Iris pigment epithelial cell (primary cell): ENCODE results near the gene ARHGEF3.

Source experiments
- DNase-seq: peaks from one replicate; pipeline ENCODE4 v3.0.0-alpha.2; 2011; ENCODE audit warnings: low read depth

The ARHGEF3 gene, protein sequence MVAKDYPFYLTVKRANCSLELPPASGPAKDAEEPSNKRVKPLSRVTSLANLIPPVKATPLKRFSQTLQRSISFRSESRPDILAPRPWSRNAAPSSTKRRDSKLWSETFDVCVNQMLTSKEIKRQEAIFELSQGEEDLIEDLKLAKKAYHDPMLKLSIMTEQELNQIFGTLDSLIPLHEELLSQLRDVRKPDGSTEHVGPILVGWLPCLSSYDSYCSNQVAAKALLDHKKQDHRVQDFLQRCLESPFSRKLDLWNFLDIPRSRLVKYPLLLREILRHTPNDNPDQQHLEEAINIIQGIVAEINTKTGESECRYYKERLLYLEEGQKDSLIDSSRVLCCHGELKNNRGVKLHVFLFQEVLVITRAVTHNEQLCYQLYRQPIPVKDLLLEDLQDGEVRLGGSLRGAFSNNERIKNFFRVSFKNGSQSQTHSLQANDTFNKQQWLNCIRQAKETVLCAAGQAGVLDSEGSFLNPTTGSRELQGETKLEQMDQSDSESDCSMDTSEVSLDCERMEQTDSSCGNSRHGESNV

DNA sequence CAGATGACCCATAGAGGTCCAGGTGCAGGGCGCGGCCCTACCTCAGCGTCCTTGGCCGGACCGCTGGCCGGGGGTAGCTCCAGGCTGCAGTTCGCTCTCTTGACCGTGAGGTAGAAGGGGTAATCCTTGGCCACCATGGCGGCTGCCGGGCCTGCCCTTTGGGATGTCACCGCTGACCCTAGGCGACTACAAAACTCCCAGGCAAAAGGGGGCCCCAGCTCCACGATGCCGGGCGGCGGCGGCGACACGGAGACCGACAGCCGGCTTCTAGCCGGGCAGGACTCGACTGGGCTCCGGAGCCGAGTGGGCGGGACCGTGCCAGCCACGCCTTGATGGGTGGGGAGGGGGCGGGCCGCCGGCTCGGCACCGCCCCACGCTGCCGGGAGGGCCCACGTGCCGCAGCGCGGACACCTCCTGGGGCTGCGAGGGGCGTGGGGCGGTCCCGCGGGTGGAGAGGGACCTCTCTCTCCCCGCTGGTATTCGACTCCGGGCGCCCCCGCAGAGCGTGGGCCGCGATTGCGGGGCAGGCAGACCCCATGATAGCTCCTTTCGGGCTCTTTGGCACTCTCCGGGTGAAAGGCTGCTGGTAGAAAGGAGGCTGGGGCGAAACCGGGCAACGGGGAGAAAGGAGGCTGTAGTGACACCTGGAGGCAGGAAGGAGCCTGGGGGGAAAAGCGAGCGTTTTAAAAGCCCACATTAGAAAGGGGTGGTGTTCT, at the start of gene ARHGEF3:
ARHGEF3 (minus strand) TSS at position 288 of the 716 bp plus-strand sequence; CDS start at position 137, 151 bp downstream.
- DNase-seq: peak; percentile 80

DNA sequence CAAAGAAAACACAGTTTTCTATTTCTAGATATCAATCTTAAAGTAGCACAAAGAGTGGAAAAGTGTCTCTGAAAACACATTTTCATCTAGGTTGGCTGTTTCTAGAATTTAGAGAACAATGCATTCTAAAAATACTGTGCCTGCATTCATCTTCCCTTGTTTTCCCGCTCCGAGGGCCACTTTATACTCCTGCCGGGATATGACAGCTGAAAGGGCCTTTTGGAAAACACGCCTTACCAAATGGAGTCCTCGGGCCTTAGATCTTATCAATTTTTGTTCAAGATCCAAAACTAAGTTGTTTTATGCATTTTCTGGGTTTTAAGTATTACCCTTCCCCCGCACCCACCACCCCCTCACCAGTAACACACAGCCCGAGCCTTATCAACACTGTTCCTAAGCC, 47.9 kb upstream of the ARHGEF3 start:
- DNase-seq: no peak

DNA sequence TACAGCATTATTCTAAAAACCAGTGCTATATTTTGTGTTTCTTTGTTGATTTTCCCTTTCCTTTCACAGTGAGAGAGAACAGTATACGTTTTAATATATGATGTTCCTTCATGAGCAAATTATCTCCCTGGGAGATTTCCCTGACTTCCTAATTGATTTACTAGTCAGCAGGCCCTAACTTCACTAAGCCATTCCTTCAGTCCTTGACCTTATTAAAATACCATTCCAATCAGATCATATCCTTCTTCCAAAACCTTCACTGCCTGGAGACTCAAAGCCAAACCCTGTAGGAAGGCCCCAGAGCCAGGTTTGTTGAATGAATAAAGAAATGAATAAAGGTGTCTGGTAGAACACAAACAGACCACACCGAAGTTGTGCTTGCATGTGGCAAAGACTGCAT, 43.8 kb upstream of the ARHGEF3 start:
- DNase-seq: no peak

DNA sequence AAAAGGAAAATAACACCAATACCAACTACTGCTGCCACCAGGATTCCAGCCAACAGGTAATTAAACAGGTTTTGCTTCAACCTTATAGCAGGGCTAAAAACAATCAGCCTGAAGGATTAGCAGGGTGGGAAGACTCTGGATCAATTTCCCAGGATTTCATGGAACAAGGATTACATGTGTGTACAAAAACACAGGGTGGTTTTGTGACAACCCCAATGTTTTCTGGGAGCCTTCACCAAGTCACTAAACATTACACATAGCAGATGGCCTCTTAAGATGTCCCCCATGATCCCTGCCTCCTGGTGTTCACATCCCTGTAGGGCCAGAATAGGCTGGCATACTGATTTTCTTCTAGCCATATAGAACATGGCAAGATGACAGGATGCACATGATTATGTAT, 42.8 kb upstream of the ARHGEF3 start:
- DNase-seq: no peak

DNA sequence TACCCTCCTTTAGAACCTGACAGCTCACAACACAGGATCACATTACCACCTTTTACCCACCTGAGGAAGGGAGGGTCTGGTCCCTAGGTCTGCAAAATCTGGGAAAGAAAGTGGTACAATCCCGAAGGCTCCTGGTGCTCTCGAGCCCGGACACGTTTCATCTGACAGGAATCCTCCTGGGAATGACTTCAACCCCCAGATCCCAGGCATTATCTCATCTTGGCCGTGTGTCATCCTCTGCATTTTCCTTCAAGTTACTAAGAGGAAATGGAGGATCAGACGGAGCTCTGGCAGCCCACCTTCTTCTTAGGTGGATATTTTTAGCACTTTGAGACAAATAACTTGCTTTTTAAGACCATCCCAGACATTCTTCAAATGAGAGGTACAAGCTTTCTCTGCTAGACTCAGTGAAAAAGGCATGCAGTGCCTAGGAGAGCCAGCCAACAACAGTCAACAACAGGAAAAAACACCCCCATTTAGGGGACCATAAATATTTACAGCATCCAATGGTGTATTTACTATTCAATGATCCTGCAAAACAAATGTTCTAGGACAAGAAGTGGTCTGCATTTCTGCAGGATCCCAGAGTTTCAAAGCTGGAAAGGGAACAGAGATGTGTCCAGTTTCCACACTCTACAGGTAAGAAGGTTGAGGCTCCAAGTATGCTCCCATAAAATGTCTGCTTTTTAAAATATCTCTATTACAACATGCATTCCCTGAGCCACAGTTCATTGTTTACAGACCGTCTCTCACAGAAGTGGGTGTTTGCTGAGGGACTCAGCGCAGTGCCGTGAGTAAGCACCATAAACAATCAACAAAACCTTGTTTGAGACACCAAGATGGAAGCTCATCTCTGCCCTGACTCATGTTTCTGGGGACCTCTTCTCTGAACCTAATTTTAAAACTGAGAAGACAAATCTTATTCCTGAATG, 38.3 kb upstream of the ARHGEF3 start:
- peak; percentile 87 for DNase-seq

DNA sequence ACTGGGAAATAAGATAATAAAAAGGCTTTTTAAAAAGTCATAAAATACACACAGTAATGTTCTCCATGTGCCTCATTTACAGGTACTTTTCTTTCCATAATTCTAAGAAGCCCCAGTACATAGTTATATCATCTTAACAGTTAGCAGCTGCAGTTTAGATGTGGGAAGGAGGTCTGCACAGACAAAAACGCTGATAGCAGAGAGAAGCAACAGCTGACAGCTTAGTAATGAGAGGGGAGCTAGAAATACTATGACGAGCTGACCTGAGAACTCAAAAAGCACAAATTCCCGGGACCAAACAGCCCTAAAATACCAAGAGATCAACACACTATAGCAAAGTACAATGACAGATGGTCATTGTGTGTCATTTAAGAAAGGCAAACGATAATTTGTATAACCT, 36.7 kb upstream of the ARHGEF3 start:
- no peak for DNase-seq

DNA sequence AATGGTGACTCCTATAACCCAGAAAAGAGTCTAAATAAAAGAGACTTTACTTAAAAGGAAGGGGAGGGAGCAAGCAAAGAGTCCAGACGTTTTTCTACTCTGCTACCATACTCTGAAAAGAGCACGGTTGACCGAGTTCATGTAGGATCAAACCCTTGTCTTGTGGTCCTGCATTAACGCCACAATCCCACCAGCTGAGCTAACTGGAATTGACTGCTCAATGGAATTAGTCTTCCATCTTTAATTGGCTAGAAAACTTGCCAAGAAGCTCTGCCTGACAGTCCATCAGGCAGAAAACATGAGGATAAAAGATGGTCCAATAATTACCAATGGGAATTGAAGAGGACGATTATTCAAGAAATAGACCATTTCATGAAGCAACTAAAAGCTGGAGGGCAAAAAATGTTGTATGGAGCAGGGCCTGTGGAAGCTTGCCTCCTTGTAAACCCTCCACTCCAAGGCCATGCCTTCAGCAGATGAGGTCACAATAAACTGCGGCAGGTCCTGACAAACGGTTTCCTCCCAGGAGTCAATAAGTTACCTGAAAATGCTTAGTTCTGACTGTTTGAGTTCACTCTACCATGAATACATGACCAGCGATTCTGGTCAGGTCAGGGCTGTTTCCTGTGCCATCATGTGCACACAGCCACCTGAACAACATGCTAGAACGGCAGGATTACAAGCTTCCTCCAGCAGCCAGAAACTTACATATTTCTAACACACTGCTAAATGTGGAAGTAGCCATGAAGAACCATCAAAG, 35.6 kb upstream of the ARHGEF3 start:
- no peak for DNase-seq

DNA sequence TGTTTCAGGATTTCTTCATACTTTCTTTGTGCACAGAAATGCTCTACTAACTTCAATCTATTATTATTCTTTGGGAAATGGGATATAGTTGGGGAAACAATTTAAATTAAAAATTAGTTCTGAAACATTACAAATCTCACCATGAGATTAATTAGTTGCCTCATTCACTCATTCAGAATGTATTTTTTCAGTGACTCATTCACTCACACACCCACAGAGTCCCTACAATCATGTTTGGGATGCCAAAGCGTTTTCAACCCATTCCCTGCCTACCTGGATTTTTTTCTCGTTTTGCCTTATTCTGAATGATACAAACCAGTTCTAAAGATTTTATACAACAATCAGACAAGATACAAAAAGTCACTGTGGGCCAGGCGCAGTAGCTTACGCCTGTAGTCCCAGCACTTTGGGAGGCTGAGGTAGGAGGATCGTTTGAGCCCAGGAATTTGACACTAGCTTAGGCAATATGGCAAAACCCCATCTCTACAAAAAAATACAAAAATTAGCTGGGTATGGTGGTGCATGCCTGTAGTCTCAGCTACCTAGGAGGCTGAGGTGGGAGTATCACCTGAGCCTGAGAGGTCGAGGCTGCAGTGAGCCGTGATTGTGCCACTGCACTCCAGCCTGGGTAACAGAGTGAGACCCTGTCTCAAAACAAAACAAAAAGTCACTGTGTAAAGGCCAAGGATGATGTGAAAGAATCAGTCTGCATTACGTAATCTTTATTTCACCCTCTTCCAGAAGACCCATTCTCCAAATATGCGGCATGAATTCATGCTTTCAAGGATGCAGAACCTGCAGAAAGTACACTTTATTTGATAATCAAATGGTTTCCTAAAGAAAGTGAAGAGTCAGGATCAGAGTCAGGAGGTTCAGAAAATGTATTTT, 34.8 kb upstream of the ARHGEF3 start:
- DNase-seq: no peak

DNA sequence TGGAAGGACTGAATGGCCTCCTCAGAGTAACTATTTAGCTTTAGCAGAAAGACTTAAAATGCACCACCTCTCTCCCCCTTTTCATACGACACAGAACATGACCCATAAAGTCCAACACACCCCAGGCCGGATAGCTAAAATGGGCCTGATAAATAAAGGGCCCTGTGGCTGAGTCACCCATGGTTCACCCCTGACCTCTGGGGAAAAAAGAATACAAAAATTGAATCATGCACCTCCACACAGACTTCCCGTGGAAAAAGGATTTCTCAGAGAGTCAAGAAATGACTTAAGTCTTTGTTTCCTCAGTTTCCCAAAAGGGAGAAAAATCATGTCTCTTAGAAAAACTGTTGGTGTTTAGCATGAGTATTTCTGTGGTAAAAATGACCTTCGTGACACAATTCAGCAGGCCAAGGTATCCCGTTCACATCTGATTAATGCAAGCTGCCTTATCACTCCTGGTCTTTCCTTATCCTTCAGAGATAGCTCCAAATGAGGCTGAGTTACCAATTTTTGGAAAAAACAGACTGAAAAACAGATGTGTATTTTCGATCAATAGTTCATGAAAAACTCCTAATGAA, 34.0 kb upstream of the ARHGEF3 start:
- peak; percentile 51 for DNase-seq

DNA sequence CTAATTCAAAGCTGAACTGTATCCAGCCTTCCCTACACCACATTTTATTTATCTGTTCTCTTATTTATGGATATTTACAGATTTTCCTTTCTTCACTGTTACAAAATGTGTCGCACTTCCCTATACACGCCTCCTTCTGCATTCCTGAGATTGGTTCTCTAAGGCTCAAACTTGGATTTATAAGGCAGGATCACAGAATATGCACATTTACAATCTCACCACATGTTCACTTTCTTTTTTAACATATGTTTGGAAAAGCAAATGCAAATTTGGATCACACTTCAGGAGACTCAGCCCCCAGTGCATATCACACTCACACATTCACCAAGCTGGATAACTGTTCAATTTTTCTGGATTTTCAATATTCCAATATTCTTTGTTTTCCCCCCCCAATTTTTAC, 31.8 kb upstream of the ARHGEF3 start:
- no peak for DNase-seq

DNA sequence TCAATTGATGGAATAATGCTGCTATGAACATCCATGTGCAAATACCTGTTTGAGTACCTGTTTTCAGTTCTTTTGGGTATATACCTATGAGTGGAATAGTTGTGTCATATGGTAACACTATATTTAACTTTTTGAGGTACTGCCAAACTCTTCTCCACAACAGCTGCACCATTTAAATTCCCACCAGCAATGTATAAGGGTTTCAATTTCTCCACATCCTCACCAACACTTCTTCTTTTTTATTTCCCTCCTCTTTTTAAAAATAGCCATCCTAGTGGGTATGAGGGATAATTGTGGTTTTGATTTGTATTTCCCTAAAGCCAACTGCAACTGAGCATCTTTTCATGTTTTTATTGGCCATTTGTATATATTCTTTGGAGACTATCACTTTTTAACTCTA, 31.3 kb upstream of the ARHGEF3 start:
- no peak for DNase-seq

DNA sequence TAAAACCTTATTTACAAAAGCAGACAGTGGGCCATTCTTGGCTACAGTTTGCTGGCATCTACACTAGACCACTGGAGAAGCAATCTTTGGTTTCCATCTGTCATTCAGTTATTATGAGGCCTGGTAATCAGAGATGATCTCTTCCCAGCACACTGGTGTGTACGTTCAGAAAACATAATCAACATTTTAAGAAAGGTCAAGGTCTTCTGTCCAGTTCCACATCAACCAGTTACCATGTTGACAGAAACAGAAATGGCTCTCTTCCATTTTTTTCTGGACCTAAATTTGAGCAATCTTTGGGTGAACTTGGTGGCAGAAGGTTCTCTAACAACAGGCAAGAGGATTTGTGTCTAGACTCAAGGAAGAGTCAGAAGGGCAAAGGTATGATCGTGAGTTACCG, 29.8 kb upstream of the ARHGEF3 start:
- DNase-seq: no peak

DNA sequence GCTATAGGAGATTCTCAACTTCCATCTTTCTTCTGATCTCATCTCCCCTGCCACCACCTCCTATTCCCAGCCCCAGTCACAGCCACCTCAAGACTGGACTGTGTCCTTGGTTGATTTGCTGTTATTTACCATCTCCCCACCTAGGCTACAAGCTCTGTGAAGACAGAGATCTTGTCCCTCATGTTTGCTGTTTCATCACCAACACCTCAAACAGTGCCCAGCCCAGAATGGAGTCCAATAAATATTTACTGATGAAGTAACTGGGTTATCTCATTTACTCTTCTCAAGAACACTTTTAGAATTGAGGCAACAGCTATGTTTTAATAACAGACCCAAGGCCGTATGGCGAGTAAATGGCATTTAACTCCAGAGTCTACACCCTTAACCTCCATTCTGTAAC, 29.1 kb upstream of the ARHGEF3 start:
- DNase-seq: no peak

DNA sequence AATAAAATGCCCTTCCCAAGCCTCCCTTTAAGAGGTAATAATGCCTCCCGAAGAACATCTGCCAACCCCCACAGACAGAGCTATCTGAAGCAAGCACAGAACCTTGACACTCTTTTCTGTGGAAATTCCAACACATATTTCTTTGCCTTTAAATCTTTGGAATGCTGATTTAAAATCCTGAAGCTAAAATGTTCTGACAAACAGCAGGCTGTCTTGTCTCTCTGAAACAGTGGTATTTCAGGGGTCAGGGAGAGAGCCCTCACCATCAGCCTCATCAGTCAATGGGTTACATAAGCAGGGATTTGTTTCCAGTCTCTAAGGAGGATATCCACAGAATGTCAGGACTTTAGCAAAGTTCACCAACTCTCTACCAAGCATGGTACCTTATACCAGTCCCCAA, 27.8 kb upstream of the ARHGEF3 start:
- DNase-seq: no peak

DNA sequence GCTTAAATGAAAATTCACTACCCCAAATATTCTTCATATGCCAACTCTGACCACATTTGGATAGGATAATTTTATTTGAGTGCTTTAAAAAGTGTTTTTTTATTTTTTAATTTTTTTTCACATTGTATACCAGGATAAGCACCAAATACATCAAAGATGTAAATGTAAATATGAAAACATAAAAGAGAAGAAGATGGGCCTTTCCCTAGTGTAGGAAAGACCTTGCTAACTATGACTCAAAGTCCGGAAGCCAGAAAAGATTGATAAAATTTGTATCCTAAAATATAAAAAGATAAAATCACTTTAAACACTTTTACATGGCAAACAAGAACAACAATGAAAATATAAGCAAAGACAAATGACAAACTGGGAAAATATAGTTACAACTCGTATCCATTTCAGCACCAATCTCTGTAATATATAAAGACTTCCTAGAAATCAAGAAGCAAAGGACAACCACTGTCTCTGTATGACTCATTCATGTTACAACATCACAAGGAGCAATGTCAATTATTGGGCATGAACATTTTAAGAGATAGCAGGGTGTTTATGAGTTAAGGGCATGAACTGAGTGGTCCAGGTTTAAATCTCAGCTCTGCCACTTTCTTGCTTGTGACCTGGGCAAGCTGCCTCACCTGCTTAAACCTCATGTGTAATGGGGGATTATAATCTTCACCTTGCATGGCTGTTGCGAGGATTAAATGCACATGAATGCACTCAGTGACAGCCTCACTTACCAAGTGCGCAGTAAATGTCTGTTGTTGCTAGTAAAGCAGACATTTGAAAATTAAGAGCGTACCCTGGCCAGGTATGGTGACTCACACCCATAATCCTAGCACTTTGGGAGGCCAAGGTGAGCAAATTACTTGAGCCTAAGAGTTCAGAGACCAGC, 25.3 kb upstream of the ARHGEF3 start:
- DNase-seq: peak; percentile 61

DNA sequence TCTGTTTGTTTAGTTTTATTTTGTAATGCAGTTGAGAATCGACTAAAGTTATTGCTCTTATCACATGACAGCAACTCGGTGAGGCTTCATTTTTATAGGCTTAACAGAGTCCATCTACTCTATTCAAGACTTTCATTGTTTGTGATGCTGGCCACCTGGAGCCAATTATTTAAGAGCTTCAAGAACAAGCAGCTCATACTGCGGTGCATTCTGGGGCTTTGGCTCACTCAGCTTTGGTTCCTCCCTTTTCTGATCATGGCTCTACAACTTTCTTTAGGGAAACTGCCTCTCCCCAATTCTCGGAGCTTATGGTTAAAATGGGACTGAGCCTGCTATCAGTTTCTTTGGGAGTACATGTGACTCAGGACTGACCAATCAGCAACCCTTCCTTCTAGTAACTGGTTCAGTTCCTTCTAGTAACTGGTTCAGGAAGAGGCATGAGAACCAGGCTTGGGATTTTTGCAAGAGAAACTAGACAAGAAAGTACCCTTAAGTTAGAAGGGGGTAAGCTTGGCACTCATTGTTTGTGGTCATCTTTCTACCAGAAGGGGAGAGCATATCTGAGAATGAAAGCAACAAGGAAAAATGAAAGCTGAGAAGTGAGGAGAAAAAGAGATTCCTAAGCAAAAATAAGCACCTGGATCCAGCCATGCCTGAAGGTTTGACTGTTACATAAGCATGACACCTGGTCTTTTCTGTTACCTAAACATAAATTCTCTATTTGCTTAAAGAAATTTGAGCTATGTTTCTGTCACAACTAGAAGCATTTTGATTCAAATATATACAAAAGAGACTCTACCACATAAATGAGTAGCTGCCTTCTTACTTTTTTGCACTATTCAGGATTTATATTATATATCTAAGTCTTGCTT, 24.1 kb upstream of the ARHGEF3 start:
- DNase-seq: no peak

DNA sequence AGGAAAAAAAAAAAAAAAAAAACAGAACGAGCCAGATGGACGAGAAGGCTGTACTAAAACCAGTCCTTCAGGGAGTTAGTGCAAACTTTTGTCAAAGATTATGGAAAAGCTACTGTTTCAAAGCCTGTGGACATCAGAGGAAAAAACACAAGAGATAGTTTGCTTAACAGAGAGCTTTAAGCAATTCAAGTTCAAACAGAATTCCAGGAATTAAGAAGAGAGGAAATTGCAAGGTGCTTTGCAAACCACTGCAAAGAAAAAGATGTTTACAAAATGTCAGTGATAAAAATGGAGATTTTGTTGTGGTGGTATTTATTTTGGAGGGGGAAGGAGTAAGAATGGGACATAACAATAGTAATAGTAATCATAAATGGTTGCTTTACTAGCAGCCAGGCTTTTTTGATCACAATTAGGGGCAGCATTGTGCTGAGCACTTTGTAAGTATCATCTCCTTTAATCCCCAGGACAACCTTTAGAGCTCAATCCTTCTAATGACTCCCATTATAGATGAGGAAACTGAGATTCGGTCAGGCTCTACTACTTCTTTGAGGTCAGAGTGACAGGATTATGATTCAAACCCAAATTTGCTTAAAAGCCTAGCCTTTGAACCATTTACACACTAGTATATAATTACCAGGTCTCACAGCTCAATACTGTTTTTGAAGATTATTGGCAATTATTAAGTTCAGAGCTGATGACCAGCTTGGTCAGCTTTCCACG, 22.4 kb upstream of the ARHGEF3 start:
- DNase-seq: no peak
